ENCODE data around the gene ZNF525. TPM values are rescaled to one million over a fixed set of nuclear protein-coding genes. Genes with fewer than 3 reads are reported as not detected.
A peak's percentile ranks its signal among the peaks of the same experiment; 100 is the strongest.
"Not testable (repeated sequence)": the region's sequence is repeated elsewhere in the genome, so short reads cannot be mapped to it uniquely, and the experiment has no call there.

ZNF525 gene
- total and polyA plus RNA-seq, 2 donors = 4.6 to 23.1 TPM

- H3K4me1 ChIP-seq (ENCODE audit: insufficient read depth); H3K4me3 ChIP-seq (ENCODE audit: low read depth, low read length); H3K36me3 ChIP-seq (ENCODE audit: insufficient read depth); DNase-seq (ENCODE audit: extremely low spot score); H3K27ac ChIP-seq (ENCODE audit: low read depth): not testable (repeated sequence)
- 13% methylated on average over 11 of the region's 13 CpGs for WGBS
Observed at GRCh38 chr19:53423074-53423473, 57.6 kb downstream of the ZNF525 start.

DNA sequence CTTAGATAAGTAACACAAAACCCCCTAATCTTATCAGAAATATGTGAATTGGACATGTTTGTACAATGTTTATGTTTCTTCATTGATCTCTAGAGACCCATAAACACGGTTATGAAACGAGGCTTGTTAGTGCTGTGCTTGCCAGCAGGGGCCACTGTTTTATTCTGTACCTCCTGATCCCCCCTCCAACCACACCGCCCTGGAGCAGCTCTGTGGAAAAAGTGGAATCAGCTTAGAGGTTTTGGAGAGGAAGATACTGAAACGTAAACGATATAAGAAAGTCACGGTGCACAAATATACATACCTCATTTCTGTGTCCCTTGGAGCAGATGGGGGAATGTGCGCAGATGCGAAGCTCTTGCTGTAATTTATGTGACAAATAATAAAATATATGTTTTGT lies 58.2 kb downstream of the ZNF525 start:
- H3K4me1 ChIP-seq (ENCODE audit: insufficient read depth); DNase-seq (ENCODE audit: extremely low spot score); H3K27ac ChIP-seq (ENCODE audit: low read depth); H3K36me3 ChIP-seq (ENCODE audit: insufficient read depth); H3K4me3 ChIP-seq (ENCODE audit: low read depth, low read length): not testable (repeated sequence)
- 19% methylated on average over 8 of the region's 8 CpGs for WGBS

- Histone ChIP-seq H3K27ac (ENCODE audit: low read depth) (no peak overlapping the region), H3K4me1 (ENCODE audit: insufficient read depth) (no peaks in the 10 kb centered on the region), H3K4me3 (ENCODE audit: low read depth, low read length) (no peak overlapping the region), H3K36me3 (ENCODE audit: insufficient read depth) (no peaks in the 10 kb centered on the region)
- peak; percentile 32 for DNase-seq (ENCODE audit: extremely low spot score)
- 20% methylated on average over 9 of the region's 9 CpGs for WGBS
Observed at GRCh38 chr19:53424968-53425597, 59.6 kb downstream of the ZNF525 start.

GRCh38 chr19:53431399-53432087 lies 66.0 kb downstream of the ZNF525 start, which contains the start of gene ZNF761:
Gene ZNF761 (plus strand): TSS chr19:53431984. CDS start chr19:53447269, 15,285 bp downstream.
- DNase-seq (ENCODE audit: extremely low spot score) = peak; percentile 79
- Histone ChIP-seq H3K4me1 (ENCODE audit: insufficient read depth) (no peaks in the 10 kb centered on the region), H3K4me3 (ENCODE audit: low read depth, low read length) (peak within 1 kb of the TSS; percentile 69), H3K36me3 (ENCODE audit: insufficient read depth) (no peaks in the 10 kb centered on the region), H3K27ac (ENCODE audit: low read depth) (peak within 1 kb of the TSS; percentile 27)
- WGBS = under 1% methylated on average over 46 of the region's 46 CpGs

- Histone ChIP-seq H3K36me3 (ENCODE audit: insufficient read depth) (no peaks in the 10 kb centered on the region), H3K27ac (ENCODE audit: low read depth) (peak overlapping the region; percentile 16), H3K4me1 (ENCODE audit: insufficient read depth) (no peaks in the 10 kb centered on the region), H3K4me3 (ENCODE audit: low read depth, low read length) (peak overlapping the region; percentile 69)
- no peak for DNase-seq (ENCODE audit: extremely low spot score)
- under 1% methylated on average over 30 of the region's 30 CpGs for WGBS
Observed at GRCh38 chr19:53432088-53432661, 66.7 kb downstream of the ZNF525 start.

Small RNA genes lying within 50 kb of the gene (small RNA-seq; reads per million reads assigned to genes)
- gene RPL39P36 = not detected

Other genes starting within 250 kb of the ZNF525 start
- 21.9 TPM for gene ZNF415, start 232.8 kb upstream of the ZNF525 start, total RNA-seq
- gene ZNF415, start 232.8 kb upstream of the ZNF525 start, polyA plus RNA-seq = 13.3 TPM
- gene ZNF347, start 206.7 kb upstream of the ZNF525 start, total RNA-seq = 28.2 TPM
- 4.8 TPM for gene ZNF347, start 206.7 kb upstream of the ZNF525 start, polyA plus RNA-seq
- 11.9 TPM for gene ZNF665, start 172.3 kb upstream of the ZNF525 start, total RNA-seq
- gene ZNF665, start 172.3 kb upstream of the ZNF525 start, polyA plus RNA-seq = 10.0 TPM
- gene ZNF677, start 110.8 kb upstream of the ZNF525 start, total RNA-seq = 31.2 TPM
- 16.8 TPM for gene ZNF677, start 110.8 kb upstream of the ZNF525 start, polyA plus RNA-seq
- gene VN1R2, start 107.4 kb upstream of the ZNF525 start, total RNA-seq = not detected
- gene VN1R2, start 107.4 kb upstream of the ZNF525 start, polyA plus RNA-seq = not detected
- gene VN1R4, start 98.0 kb upstream of the ZNF525 start, total RNA-seq = not detected
- gene VN1R4, start 98.0 kb upstream of the ZNF525 start, polyA plus RNA-seq = not detected
- gene ZNF845, start 32.0 kb upstream of the ZNF525 start, total RNA-seq = 17.8 TPM
- gene ZNF845, start 32.0 kb upstream of the ZNF525 start, polyA plus RNA-seq = 3.4 TPM
- gene ZNF765, start 29.4 kb downstream of the ZNF525 start, total RNA-seq = 32.5 TPM
- 5.7 TPM for gene ZNF765, start 29.4 kb downstream of the ZNF525 start, polyA plus RNA-seq
- gene ZNF761, start 66.3 kb downstream of the ZNF525 start, total RNA-seq = 29.4 TPM
- 8.5 TPM for gene ZNF761, start 66.3 kb downstream of the ZNF525 start, polyA plus RNA-seq
- gene ZNF813, start 102.0 kb downstream of the ZNF525 start, total RNA-seq = 11.7 TPM
- 2.3 TPM for gene ZNF813, start 102.0 kb downstream of the ZNF525 start, polyA plus RNA-seq
- 24.7 TPM for gene ZNF331, start 172.4 kb downstream of the ZNF525 start, total RNA-seq
- 19.1 TPM for gene ZNF331, start 172.4 kb downstream of the ZNF525 start, polyA plus RNA-seq

Measured in urinary bladder (tissue), 4 donors.